ENCODE measurements around the gene DPP6. TPM values are rescaled to one million over a fixed set of nuclear protein-coding genes. Genes with fewer than 3 reads are reported as not detected.

The DPP6 gene
- total and polyA plus RNA-seq, 2 of the 8 experiments (the other 6 are each of a cell fraction or from before 2014, with no cell fraction given), result 4.7 to 6.8 TPM

DNA sequence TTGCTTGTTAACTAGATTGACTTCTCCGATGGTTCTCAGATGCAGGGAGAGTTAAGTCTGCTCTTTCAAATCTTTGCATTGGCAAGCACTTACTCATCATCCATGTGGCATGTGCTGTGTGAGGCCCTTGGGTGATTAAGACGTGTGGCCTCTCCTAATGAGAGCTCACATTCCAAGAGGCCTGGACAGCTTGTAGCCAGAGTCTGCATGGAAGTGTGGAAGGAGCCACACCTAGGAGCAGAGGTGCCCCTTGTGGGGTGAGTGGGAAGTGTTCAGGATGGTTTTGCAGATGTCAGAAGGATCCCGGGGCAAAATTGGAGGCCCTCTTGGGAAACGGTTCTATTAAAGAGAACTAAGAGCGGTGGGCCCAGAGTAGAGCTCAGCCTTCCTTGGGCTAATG lies 724.8 kb downstream of the DPP6 start (continued):
- TF ChIP-seq, protein P1, sequence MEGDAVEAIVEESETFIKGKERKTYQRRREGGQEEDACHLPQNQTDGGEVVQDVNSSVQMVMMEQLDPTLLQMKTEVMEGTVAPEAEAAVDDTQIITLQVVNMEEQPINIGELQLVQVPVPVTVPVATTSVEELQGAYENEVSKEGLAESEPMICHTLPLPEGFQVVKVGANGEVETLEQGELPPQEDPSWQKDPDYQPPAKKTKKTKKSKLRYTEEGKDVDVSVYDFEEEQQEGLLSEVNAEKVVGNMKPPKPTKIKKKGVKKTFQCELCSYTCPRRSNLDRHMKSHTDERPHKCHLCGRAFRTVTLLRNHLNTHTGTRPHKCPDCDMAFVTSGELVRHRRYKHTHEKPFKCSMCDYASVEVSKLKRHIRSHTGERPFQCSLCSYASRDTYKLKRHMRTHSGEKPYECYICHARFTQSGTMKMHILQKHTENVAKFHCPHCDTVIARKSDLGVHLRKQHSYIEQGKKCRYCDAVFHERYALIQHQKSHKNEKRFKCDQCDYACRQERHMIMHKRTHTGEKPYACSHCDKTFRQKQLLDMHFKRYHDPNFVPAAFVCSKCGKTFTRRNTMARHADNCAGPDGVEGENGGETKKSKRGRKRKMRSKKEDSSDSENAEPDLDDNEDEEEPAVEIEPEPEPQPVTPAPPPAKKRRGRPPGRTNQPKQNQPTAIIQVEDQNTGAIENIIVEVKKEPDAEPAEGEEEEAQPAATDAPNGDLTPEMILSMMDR (IDR thresholded peaks at IDR 0.05; ENCODE audit: control extremely low read depth in 1 of 3, insufficient read depth in 1 of 3, low read depth in 1 of 3, low read length in 3 of 3), result peak; percentile 37 to 46 (median 42); a peak in 3 of 4 replicates
